Renal pelvis (tissue), 4 donors: ENCODE data around the gene MAGI3. TPM values are rescaled to one million over a fixed set of nuclear protein-coding genes. Genes with fewer than 3 reads are reported as not detected.
"Not testable (repeated sequence)": the region's sequence is repeated elsewhere in the genome, so short reads cannot be mapped to it uniquely, and the experiment has no call there.

ENCODE experiments used
- DNase-seq: peaks from one replicate; pipeline ENCODE4 v3.0.0-alpha.2; 2013
- polyA plus RNA-seq, 3 donors: library from polyadenylated mRNA; unstranded; fragments of 120-200 nt; gene quantifications; one replicate each; pipeline ENCODE4 v1.2.1, GENCODE V29; 2013; ENCODE audit not compliant: insufficient read length in 3 of 3

The MAGI3 gene
- polyA plus RNA-seq, 3 donors = 20.9 to 25.9 (median 23.6) TPM

DNA sequence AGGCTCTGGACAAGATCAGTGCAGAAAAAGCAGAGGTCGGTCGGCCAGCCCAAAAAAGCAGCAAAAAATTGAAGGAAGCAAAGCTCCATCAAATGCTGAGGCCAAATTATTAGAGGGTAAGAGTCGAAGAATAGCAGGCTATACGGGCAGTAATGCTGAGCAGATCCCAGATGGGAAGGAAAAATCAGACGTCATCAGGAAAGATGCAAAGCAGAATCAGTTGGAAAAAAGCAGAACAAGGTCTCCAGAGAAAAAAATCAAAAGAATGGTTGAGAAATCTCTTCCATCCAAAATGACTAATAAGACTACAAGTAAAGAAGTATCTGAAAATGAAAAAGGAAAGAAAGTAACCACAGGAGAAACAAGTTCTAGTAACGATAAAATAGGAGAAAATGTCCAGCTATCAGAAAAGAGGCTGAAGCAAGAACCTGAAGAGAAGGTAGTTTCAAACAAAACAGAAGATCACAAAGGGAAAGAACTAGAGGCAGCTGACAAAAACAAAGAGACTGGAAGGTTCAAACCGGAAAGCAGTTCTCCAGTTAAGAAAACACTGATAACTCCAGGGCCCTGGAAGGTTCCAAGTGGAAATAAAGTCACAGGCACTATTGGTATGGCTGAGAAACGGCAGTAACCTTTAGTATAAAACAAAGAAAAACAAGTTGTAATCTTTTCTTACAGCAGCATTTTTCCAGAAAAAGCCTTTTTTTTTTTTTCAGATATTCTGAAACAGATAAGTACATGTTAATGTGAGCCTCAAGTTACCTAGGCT, 293.3 kb downstream of the MAGI3 start:
- DNase-seq = no peak

DNA sequence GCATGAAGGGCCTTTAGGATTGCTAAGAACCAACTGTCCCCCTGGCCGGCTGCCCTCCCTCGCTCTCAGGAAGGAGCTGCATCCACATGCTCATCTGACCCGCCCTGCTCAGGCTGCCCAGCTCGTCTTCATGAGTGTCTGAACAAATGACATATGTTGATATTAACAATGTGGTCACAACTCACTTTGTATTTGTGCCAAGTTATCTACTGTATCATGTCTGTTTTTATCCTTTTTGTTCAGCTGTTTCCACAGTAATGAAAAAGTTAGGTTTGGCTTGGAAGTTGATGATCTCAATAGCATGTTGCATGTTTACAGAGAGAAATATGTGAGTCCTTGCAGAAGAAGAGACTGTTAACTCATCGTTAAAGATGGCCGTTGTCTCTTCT, 293.8 kb downstream of the MAGI3 start:
- DNase-seq = no peak

DNA sequence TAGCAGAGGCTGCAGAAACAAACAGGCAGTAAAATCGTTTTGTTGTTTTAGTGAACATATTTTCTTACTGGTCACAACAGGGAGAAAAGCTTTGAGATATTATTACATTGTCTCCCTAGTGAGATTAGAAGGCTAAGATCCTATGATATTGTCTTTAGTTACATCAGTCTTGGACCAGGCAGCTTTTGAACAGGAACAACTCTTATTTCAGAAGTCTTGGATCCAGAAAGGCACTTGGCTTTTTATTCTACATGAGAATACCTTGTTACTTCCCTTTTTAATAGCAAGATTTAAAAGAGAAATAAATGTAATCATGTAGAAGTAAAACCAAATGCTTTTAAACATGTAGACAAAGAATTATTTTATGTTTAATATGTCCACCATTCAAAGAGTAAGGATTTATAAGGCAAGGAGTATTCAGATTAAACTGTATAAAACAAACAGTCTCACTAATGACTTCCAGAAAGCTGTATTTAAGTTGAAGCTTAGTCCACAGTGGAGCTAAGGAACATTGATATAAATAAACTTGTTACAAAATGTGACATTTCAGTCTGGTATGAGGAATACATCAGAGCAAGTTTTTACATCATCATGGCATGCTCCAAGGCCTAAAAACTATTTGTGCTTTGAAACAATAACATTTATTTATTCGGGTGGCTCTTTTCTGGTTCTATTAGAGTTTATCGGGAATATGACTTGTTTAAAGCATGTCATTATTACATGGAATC, 296.7 kb downstream of the MAGI3 start:
- DNase-seq = no peak

DNA sequence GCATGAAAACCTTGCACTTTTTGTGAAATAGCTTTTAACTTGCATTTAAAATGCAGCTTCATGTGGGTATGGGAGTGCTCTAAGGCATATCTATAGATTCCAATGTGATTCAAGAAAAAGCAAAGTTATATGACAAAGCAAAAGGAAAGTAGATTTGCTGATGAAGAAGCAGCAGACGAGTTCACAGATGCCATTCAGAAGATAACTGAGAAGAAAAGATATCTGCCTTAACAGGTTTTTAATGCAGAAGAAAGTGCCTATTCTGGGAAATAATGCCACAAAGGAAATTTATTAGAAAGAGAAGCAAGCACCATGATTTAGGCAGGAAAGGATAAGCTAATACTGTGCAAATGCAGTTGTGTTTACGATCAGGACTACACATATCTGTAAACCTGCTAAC, 300.9 kb downstream of the MAGI3 start:
- DNase-seq = no peak

DNA sequence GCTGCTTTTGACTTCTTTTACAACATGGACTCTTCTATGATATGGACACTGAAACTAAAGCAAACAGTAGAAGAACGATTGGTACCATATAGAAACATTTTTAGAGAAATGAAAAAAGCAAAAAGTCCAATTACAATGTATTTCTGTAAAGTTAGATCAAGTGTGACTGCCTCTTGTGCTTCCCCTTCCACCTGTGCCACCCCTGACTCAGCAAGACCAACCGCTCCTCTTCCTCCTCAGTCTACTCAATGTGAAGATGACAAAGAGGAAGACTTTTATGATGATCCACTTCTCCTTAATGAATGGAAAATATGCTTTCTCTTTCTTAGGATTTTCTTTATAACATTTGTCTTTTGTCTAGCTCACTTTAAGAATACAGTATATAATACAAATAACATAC, 302.0 kb downstream of the MAGI3 start:
- DNase-seq = no peak

DNA sequence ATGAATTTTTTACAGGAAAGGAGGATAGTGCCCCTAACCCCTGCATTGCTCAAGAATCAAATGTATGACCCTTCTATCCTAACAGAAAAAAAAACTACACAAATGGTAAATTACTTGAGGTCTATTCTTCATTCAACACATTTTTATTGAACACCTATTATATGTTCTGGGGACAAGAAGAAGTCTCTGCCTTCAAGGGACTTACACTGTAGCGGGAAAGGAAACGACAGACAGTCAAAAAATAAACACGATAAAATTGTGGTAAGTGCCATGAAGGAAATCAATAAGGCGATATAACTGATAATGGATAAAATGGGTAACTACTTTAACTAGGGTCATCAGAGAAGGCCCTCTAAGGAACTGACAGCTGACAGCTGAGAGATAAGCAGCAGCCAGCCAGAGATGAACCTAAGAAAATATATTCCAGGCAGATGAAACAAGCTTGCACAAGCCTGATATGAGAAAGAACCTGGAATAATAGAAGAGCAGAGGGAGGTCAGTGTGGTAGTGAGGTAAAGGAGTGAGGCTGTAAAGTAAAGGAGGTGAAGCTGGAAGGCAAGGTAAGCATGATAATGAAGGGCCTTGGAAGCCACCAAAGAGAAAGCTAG, 302.6 kb downstream of the MAGI3 start:
- no peak for DNase-seq

DNA sequence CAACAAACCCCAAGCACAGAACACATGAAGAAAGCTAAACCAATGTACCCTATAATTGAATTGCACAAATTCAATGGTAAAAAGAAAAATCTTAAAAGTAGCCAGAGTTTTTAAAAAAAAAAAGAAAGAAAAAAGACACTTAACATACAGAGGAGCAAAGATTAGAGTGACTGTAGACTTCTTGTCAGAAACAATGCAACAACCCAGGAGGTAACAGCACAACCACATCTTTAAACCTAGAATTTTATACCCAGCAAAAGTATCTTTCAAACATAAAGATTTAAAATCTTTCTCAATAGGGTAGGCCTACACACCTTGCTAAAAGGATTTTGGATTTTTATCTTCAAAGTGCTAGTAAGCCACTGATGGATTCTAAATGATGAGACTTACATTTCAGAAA, 304.6 kb downstream of the MAGI3 start:
- DNase-seq = no peak

DNA sequence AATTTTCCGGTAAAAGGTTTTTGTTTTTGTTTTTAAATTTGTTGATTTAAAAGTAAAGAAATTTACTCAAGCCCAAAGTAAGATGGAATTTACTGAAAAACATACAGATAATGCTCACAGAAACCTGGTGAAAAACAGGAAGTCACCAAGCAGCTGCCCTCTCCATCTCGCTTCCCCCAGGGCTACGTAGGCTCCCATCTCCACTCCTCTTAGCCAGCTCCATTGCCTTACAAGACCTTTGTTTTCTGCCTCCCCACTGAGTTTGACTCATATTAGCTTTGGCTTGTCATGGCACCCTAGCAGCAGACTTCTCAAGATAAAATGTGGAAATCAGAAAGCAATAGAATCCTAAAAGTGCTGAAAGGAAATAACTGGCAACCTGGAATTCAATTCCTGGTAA, 311.1 kb downstream of the MAGI3 start:
- no peak for DNase-seq

DNA sequence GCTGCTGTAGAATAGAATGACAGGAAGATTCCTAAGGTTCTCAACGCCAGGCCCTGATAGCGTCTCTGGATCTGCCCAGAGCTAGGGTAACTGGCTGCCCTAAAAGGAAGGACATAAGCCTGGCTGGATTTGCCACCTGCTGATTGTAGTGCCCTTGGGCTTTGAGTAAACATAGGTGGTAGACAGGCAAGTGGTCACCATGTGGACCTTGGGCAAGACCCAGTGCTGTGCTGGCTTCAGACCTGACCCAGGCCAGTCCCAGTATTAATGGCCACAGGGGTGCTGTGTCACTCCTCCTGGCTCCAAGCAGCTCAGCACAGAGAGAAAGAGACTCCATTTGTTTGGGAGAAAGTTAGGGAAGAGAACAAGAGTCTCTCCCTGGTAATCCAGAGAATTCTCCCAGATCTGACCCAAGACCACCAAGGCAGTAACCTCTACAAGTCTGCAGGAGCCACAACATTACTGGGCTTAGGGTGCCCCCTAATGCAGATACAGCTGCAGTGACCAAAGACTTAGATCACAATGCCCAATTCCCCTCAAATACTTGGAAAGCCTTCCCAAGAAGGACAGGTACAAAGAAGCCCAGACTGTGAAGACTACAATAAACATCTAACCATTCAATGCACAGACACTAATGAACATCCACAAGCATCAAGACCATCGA, 324.4 kb downstream of the MAGI3 start:
- DNase-seq = no peak

DNA sequence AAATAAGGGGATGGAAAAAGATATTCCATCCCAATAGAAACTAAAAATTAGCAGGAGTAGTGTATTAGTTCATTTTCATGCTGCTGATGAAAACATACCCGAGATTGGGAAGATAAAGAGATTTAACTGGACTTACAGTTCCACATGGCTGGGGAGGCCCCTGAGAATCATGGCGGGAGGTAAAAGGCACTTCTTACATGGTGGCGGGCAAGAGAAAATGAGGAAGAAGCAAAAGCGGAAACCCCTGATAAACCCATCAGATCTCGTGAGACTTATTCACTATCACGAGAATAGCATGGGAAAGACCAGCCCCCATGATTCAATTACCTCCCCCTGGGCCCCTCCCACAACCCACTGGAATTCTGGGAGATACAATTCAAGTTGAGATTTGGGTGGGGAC, 327.2 kb downstream of the MAGI3 start:
- DNase-seq = not testable (repeated sequence)

DNA sequence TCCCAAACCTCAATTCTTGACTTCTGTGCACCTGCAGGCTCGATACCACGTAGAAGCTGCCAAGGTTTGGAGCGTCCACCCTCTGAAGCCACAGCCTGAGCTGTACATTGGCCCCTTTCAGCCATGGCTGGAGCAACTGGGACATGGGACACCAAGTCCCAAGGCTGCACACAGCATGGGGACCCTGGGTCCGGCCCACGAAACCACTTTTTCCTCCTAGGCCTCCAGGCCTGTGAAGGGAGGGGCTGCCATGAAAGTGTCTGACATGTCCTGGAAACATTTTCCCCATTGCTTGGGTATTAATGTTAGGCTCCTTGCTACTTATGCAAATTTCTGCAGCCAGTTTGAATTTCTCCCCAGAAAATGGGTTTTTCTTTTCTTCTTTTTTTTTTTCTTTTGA, 328.3 kb downstream of the MAGI3 start:
- not testable (repeated sequence) for DNase-seq

DNA sequence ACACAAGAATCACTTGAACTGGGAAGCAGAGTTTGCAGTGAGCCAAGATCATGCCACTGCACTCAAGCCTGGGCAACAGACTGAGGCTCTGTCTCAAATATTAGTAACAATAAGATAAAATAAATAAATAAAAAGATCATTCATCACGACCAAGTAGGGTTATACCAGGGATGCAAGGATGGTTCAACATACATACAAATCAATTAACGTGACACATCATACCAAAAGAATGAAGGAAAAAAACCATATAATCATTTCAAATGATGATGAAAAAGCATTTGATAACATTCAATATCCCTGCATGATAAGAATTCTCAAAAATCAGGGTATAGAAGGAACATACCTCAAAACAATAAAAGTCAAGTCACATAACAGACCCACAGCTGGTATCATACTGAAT, 330.7 kb downstream of the MAGI3 start:
- DNase-seq = no peak

DNA sequence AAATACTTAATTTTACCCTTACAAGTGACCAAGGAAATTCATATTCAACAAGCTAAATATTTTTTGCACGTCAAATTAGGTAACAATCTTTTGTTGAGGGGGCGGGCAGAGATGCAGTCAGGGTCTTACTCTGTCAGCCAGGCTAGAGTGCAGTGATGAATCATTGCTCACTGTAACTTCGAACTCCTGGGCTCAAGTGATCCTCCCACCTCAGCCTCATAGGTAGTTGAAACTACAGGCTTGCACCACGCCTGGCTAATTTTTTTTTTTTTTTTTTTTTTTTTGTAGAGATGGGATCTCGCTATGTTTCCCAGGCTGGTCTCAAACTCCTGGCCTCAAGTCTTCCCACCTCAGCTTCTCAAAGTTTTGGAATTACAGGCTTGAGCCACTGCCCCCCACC, 342.5 kb downstream of the MAGI3 start:
- no peak for DNase-seq

DNA sequence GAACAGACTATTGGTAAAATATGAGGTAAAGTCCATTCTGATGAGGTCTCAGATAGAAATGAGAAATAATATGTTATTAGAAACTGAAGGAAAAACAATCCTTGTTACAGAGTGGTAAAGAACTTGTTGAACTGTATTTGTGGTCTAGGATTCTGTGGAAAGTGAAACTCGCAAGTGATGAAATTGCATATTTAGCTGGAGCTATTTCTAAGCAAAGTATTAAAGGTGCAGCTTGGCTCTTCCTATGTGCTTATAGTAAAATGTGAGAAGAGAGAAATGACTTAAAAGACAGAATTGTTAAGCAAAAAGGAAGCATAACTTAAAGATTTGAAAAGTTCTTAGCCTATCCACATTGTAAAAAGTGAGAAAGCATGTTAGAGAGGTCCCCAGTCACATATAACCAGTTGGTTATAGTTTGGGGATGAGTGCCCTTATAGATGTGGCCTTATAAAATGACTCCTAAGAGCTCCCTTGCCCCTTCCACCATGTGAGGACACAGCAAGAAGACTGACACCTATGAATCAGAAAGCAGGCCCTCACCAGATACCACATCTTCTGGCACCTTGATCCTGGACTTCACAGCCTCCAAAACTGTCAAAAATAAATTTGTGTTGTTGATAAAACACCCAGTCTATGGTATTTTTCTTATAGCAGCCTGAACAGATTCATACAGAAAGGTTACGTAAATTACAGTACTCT, 344.2 kb downstream of the MAGI3 start:
- DNase-seq = no peak
